ENCODE measurements around the gene ETV1. TPM values are rescaled to one million over a fixed set of nuclear protein-coding genes. Genes with fewer than 3 reads are reported as not detected.

Gene ETV1
- total and polyA plus RNA-seq, 9 of the 15 experiments (the other 6 are each of a cell fraction or from before 2014, with no cell fraction given), result 7.2 to 27.4 (median 14.0) TPM

DNA sequence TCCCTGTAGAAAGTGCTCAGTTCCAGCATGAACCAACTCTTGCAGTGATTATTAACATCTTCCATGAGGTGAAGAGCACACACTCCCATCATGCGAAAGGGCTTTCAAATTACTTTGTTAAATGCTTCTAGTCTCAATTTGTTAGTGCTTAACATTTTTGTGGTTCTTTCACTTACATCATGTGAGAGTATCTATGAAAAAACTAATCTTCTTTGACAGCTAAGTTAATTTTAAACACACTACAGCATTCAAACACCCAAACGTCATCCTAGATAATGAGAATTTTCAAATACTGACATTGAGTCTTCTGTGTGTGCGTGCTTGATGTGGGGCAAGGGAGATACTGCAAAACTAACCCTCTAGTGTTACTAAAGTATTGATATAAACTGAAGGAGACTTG lies 84.8 kb downstream of the ETV1 start (continued):
- TF ChIP-seq, protein P1, sequence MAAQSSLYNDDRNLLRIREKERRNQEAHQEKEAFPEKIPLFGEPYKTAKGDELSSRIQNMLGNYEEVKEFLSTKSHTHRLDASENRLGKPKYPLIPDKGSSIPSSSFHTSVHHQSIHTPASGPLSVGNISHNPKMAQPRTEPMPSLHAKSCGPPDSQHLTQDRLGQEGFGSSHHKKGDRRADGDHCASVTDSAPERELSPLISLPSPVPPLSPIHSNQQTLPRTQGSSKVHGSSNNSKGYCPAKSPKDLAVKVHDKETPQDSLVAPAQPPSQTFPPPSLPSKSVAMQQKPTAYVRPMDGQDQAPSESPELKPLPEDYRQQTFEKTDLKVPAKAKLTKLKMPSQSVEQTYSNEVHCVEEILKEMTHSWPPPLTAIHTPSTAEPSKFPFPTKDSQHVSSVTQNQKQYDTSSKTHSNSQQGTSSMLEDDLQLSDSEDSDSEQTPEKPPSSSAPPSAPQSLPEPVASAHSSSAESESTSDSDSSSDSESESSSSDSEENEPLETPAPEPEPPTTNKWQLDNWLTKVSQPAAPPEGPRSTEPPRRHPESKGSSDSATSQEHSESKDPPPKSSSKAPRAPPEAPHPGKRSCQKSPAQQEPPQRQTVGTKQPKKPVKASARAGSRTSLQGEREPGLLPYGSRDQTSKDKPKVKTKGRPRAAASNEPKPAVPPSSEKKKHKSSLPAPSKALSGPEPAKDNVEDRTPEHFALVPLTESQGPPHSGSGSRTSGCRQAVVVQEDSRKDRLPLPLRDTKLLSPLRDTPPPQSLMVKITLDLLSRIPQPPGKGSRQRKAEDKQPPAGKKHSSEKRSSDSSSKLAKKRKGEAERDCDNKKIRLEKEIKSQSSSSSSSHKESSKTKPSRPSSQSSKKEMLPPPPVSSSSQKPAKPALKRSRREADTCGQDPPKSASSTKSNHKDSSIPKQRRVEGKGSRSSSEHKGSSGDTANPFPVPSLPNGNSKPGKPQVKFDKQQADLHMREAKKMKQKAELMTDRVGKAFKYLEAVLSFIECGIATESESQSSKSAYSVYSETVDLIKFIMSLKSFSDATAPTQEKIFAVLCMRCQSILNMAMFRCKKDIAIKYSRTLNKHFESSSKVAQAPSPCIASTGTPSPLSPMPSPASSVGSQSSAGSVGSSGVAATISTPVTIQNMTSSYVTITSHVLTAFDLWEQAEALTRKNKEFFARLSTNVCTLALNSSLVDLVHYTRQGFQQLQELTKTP (IDR thresholded peaks at IDR 0.05; ENCODE audit: low read depth in 1 of 2, partially characterized antibody in 2 of 2), result no peak
- TF ChIP-seq SREBF2 (CRISPR knock-in tag; IDR thresholded peaks at IDR 0.05) (no peak), TSC22D4 (tag; IDR thresholded peaks at IDR 0.05) (no peak), BRF2 (IDR thresholded peaks at IDR 0.05; ENCODE audit: borderline replicate concordance, insufficient read depth, insufficient read length) (no peak), TEAD1 (CRISPR knock-in tag; IDR thresholded peaks at IDR 0.05) (no peak), ZNF12 (CRISPR knock-in tag; IDR thresholded peaks at IDR 0.05) (no peak)
